ENCODE measurements around the gene MS4A8.

MS4A8 gene

DNA sequence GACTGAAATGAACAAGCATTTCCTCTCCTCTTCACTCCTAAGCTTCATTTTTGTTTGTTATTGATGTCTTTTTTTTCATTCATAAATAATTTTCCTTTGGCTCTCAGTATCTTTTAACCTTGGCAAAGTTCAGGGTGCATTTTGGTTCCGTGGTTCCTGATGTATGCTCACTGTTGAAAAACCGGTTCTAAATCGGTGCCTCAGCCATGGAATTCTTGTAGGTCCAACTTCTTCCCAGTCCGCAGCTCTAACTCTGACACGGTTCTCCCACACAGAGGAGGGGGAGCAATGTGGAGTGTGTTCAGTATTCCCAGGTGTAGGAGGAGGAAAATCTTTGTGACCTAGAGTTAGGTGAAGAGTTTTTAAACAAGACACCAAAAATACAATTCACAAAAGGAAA, 44.7 kb downstream of the MS4A8 start:
- TF ChIP-seq CTCF (IDR thresholded peaks at IDR 0.05; ENCODE audit: low read depth, low read length) = no peak
- no peak for DNase-seq (ENCODE audit: extremely low read depth, low read depth)

DNA sequence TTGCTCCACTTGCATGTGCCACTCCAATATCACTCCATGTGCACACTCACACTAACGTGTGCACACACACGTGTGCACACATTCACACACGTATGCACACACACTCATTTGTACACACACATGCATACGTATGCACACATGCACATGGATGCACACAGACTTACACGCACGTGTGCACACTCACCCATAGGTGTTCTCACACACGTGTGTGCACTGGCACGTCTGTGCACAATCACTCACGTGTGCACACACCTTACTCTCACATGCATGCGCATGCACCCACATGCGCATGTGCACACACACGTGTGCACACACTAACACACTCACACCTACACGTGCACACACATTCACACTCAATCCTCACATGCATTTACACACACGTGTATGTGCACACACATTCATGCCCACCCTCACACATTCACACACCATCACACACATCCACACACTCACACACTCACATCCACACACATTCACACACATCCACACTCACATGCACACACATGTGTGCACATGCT, 48.0 kb downstream of the MS4A8 start:
- TF ChIP-seq CTCF (IDR thresholded peaks at IDR 0.05; ENCODE audit: low read depth, low read length) = no peak
- no peak for DNase-seq (ENCODE audit: extremely low read depth, low read depth)

DNA sequence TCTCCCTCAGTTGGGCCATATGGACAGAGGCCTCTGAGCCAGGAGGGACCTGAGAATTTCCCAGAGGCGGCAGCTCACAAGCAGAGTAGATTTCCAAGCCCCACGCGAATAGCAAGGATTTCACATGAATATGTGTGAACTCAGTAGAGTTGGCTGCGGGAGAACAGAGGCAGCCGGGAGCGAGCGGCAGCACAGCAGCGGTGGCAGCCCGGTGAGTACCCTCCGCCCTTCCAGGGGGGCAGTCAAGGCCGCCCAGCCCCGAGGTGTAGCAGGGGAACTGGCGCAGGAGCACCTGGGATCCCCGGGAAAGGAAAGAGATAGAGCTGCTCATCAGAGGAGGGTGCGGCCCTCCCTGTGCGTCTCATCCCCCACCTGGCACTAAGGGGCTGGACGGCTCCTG, 48.8 kb downstream of the MS4A8 start:
- no peak for DNase-seq (ENCODE audit: extremely low read depth, low read depth)
- no peak for TF ChIP-seq CTCF (IDR thresholded peaks at IDR 0.05; ENCODE audit: low read depth, low read length)

- no peak for DNase-seq (ENCODE audit: extremely low read depth, low read depth)
- TF ChIP-seq CTCF (IDR thresholded peaks at IDR 0.05; ENCODE audit: low read depth, low read length) = no peak
These were observed 49.4 kb downstream of the MS4A8 start for GRCh38 chr11:60748821-60749220.

DNA sequence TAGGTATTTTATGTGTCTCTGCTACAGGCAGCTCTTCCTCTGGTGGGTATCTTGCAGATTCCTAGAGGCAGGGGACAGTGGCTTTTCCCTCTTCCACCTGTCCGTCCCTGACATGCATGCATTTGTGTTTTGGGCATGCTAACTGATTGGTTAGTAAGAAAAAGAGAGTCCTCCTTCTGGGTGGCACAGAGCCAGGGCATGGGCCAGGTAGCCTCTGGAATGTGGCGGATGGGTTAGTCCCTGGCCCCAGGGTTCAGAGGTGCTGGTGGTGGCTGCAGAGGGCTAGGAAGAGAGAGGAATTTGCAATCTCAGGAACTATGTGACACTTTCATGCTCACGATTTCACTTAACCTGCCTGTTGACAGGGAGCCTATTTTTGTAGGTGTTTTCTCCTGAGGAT, 51.5 kb downstream of the MS4A8 start:
- DNase-seq (ENCODE audit: extremely low read depth, low read depth) = no peak
- no peak for TF ChIP-seq CTCF (IDR thresholded peaks at IDR 0.05; ENCODE audit: low read depth, low read length)

GRCh38 chr11:60753309-60753708, 53.9 kb downstream of the MS4A8 start:
- no peak for DNase-seq (ENCODE audit: extremely low read depth, low read depth)

GRCh38 chr11:60754887-60755286, 55.5 kb downstream of the MS4A8 start:
- TF ChIP-seq CTCF (IDR thresholded peaks at IDR 0.05; ENCODE audit: low read depth, low read length) = no peak
- DNase-seq (ENCODE audit: extremely low read depth, low read depth) = no peak

More at GRCh38 chr11:60753309-60753708, 53.9 kb downstream of the MS4A8 start:
- TF ChIP-seq CTCF (IDR thresholded peaks at IDR 0.05; ENCODE audit: low read depth, low read length) = no peak
